GM12878 (cell line): ENCODE measurements around the gene NEUROD6. TPM values are rescaled to one million over a fixed set of nuclear protein-coding genes. Genes with fewer than 3 reads are reported as not detected.

Source experiments
- ATAC-seq: fragments of 200-7000 bp; cut with Tn5 transposase; 3 replicates; pipeline ENCODE4 v1.9.1; 2020; ENCODE audit warnings: mild to moderate bottlenecking, moderate library complexity
- BruUV-seq: library from RNA; stranded (reverse); fragments of 400-500 nt; replicated peaks from 2 replicates; lab custom pipeline; 2021; lab: Mats Ljungman, UMichigan
- CTCF ChIA-PET: fragments of 300-600 bp; sonication (Branson Sonifier 250); formaldehyde crosslinking; extraction: SDS; loops from one replicate; lab custom pipeline; 2021; ENCODE audit warnings: inconsistent platforms; lab: Yijun Ruan, JAX
- POLR2A ChIA-PET: fragments of 350-600 bp; formaldehyde crosslinking; extraction: SDS; loops from one replicate; lab custom pipeline; 2021; ENCODE audit warnings: inconsistent platforms; lab: Charles Lee
- RAD21 ChIA-PET: fragments of 300-600 bp; sonication (Branson Sonifier 250); formaldehyde crosslinking; loops from one replicate; lab custom pipeline; 2023; ENCODE audit warnings: antibody characterized with exemption; ENCODE audit not compliant: unreplicated experiment; lab: Charles Lee
- SMC1A ChIA-PET: fragments of 300-600 bp; sonication (Branson Sonifier 250); formaldehyde crosslinking; loops from one replicate; lab custom pipeline; 2023; ENCODE audit not compliant: unreplicated experiment, uncharacterized antibody; lab: Charles Lee
- DNase-seq: peaks from one replicate; pipeline ENCODE4 v3.0.0-alpha.2; 2011; ENCODE audit warnings: low read depth, low spot score
- FAIRE-seq: peaks from 3 replicates; lab custom pipeline; 2011; peaks lifted over from hg19 to GRCh38; lab: Jason Lieb, UNC
- H2AFZ ChIP-seq: 2 replicates; pipeline ENCODE4 v1.6.0; 2011; ENCODE audit warnings: low read depth, low read length, control low read depth; ENCODE audit not compliant: control insufficient read depth
- H3K27ac ChIP-seq: 2 replicates; pipeline ENCODE4 v1.5.1; 2011; ENCODE audit warnings: control low read depth; ENCODE audit not compliant: control insufficient read depth, insufficient read depth
- H3K27me3 ChIP-seq, 2 experiments: replicated peaks in 1 of 2; 2 replicates each; pipeline versions ENCODE4 v1.6.0 to v1.6.1; 2011; ENCODE audit warnings: low read length in 1 of 2; ENCODE audit not compliant: control insufficient read depth in 2 of 2, insufficient read depth in 2 of 2
- H3K36me3 ChIP-seq, 2 experiments: 2 replicates each; pipeline ENCODE4 v1.5.1; 2011; ENCODE audit warnings: low read length in 1 of 2; ENCODE audit not compliant: control insufficient read depth in 2 of 2, insufficient read depth in 2 of 2
- H3K4me1 ChIP-seq: 2 replicates; pipeline ENCODE4 v1.6.1; 2011; ENCODE audit warnings: mild to moderate bottlenecking, low read length, moderate library complexity, mixed read lengths; ENCODE audit not compliant: control insufficient read depth, insufficient read depth
- H3K4me2 ChIP-seq: 2 replicates; pipeline ENCODE4 v1.6.0; 2011; ENCODE audit warnings: control low read depth; ENCODE audit not compliant: control insufficient read depth, insufficient read depth
- H3K4me3 ChIP-seq: fragments of 200-600 bp; sonication (generic); 2 replicates; pipeline ENCODE4 v1.5.1; 2016
- H3K79me2 ChIP-seq: 2 replicates; pipeline ENCODE4 v1.6.0; 2011; ENCODE audit warnings: low read length; ENCODE audit not compliant: control insufficient read depth, insufficient read depth
- H3K9ac ChIP-seq: 2 replicates; pipeline ENCODE4 v1.8.0; 2011; ENCODE audit warnings: low read length, control low read depth, mixed read lengths; ENCODE audit not compliant: control insufficient read depth, insufficient read depth
- H3K9me3 ChIP-seq: replicated peaks from 3 replicates; pipeline ENCODE4 v1.5.1; 2011; ENCODE audit warnings: mild to moderate bottlenecking, low read length; ENCODE audit not compliant: control insufficient read depth, insufficient read depth
- H4K20me1 ChIP-seq: 2 replicates; pipeline ENCODE4 v1.6.0; 2011; ENCODE audit not compliant: control insufficient read depth, insufficient read depth
- ATF7 ChIP-seq: fragments of 450-650 bp; IDR thresholded peaks from 2 replicates; pipeline ENCODE4 v1.6.1; 2016; ENCODE audit warnings: low read depth, mild to moderate bottlenecking
- CHD4 ChIP-seq: fragments of 200-600 bp; sonication (generic); IDR thresholded peaks from 2 replicates; pipeline ENCODE4 v1.6.1; 2016; ENCODE audit warnings: mild to moderate bottlenecking
- DPF2 ChIP-seq: fragments of 450-650 bp; IDR thresholded peaks from 2 replicates; pipeline ENCODE4 v1.6.1; 2017; ENCODE audit warnings: mild to moderate bottlenecking
- ETV6 ChIP-seq, 2 experiments: fragments of 450-650 bp in 1 of 2; IDR thresholded peaks in 1 of 2; conservative IDR thresholded peaks in 1 of 2; 2 replicates each; pipeline ENCODE4 v1.6.1; 2014; ENCODE audit warnings: antibody characterized with exemption in 1 of 2, borderline replicate concordance in 1 of 2, low read depth in 1 of 2, mild to moderate bottlenecking in 1 of 2, moderate library complexity in 1 of 2
- NFIC ChIP-seq: IDR thresholded peaks from 2 replicates; pipeline ENCODE4 v1.6.1; 2012; ENCODE audit warnings: low read depth, mild to moderate bottlenecking, inconsistent platforms, low read length, moderate library complexity
- NFXL1 ChIP-seq: fragments of 450-650 bp; IDR thresholded peaks from 2 replicates; pipeline ENCODE4 v1.6.1; 2017; ENCODE audit warnings: antibody characterized with exemption, mild to moderate bottlenecking, borderline replicate concordance
- NR2F1 ChIP-seq: fragments of 450-650 bp; conservative IDR thresholded peaks from 2 replicates; pipeline ENCODE4 v1.6.1; 2017; ENCODE audit warnings: mild to moderate bottlenecking
- PAX5 ChIP-seq: IDR thresholded peaks from 2 replicates; pipeline ENCODE4 v1.6.1; 2011; ENCODE audit warnings: low read depth, low read length, borderline replicate concordance
- SMC3 ChIP-seq: IDR thresholded peaks from 2 replicates; pipeline ENCODE4 v1.6.1; 2011; ENCODE audit warnings: low read length, improper control_type of control experiment, borderline replicate concordance
- SPI1 ChIP-seq: IDR thresholded peaks from 2 replicates; pipeline ENCODE4 v1.6.1; 2011; ENCODE audit warnings: low read depth, mild to moderate bottlenecking, low read length, moderate library complexity, borderline replicate concordance; ENCODE audit not compliant: insufficient read depth
- STAT3 ChIP-seq: IDR thresholded peaks from 2 replicates; pipeline ENCODE4 v1.6.1; 2011; ENCODE audit warnings: low read depth, low read length, improper control_type of control experiment
- ZNF24 ChIP-seq: fragments of 450-650 bp; IDR thresholded peaks from 2 replicates; pipeline ENCODE4 v1.6.1; 2017; ENCODE audit warnings: antibody characterized with exemption, mild to moderate bottlenecking
- WGBS: methylation state at CpG from one replicate; pipeline ENCODE4 v1.1.6; 2016; ENCODE audit warnings: low lambda C conversion rate; ENCODE audit not compliant: insufficient replicate concordance, insufficient coverage; ENCODE audit errors: missing lambda C conversion rate; 5-methylcytosine and 5-hydroxymethylcytosine counted together
- in situ Hi-C: fragments of 300-500 bp; cut with MboI; formaldehyde crosslinking; loops from 9 replicates; pipeline ENCODE4 v1.14.3; 2018; ENCODE audit warnings: mixed read lengths
- intact Hi-C: fragments of 100-400 bp; cut with micrococcal nuclease; formaldehyde crosslinking; loops from one replicate; pipeline ENCODE4 v1.14.2; 2022; ENCODE audit not compliant: unreplicated experiment
- polyA plus RNA-seq, 11 experiments: library from polyadenylated mRNA; depleted of rRNA in 4 of 11; unstranded in 6 of 11; stranded (reverse) in 5 of 11; fragments of >200 nt; fragmentation: Nextera tagmentation in 4 of 11; fragmentation: Illumina TruSeq in 1 of 11; extraction: Ambion mirVana in 4 of 11; extraction: Trizol in 1 of 11; gene quantifications; 1 replicate in 1 of 11; 2 replicates in 10 of 11; pipeline versions ENCODE4 v1.2.1 to v1.2.3, GENCODE V29; 2011 to 2016; ENCODE audit warnings: inconsistent platforms in 2 of 11, missing spikeins in 2 of 11, low read depth in 1 of 11
- total RNA-seq, 4 experiments: library from RNA; depleted of rRNA in 3 of 4; stranded (reverse); fragments of >200 nt in 3 of 4; fragmentation: Illumina TruSeq in 1 of 4; extraction: Trizol in 1 of 4; gene quantifications; 2 replicates each; pipeline versions ENCODE4 v1.2.1 to v1.2.3, GENCODE V29; 2013 to 2021
- TF ChIP-seq, protein P1 (sequence below): IDR thresholded peaks from 2 replicates; pipeline ENCODE4 v1.6.1; 2012; ENCODE audit warnings: low read depth, low read length, improper control_type of control experiment
- TF ChIP-seq, protein P2 (sequence below): fragments of 450-650 bp; formaldehyde crosslinking; IDR thresholded peaks from 2 replicates; pipeline ENCODE4 v1.4.0; 2022; ENCODE audit warnings: mild to moderate bottlenecking, moderate library complexity
- TF ChIP-seq, protein P3 (sequence below): fragments of 150-350 bp; IDR thresholded peaks from 2 replicates; pipeline ENCODE4 v1.6.1; 2016; ENCODE audit warnings: low read depth, low read length

NEUROD6 gene
- total and polyA plus RNA-seq, 10 of the 15 experiments (the other 5 are each of a cell fraction or from before 2014, with no cell fraction given), result not detected

DNA sequence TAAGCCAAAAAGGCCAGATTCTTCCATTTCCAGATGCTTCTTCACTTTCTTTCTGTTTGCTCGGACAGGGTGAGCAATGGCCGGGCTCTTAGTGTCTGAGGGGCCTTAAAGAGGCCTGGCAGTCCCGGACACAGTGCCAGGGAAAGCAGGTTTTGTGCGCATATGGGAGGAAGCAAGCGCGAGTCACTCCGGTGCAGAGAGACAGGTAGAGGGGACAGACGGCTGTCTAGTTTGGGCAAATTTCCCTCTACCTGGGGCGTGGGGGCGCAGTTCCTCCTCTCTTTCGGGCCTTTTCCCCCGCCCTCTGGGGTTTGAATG is 4.7 kb downstream of the NEUROD6 start:
- no peak for ATAC-seq
- WGBS, result 34% methylated on average over 11 of the region's 12 CpGs
- H3K4me2 ChIP-seq, result no peak overlapping the region
- in situ Hi-C loops (no loop called here), intact Hi-C loops (no loop called here)
- no peak for DNase-seq
- ChIA-PET RAD21 (no interaction called here), SMC1A (no interaction called here), POLR2A (no interaction called here), CTCF (no interaction called here)
- H3K4me1 ChIP-seq, result no peaks in the 10 kb centered on the region
- H3K36me3 ChIP-seq, result no peaks in the 10 kb centered on the region
- peaks cover 2 to 6% of the 10 kb centered on the region in 2 experiments; a peak in 1 of 4 replicates for H3K27me3 ChIP-seq
- no peak overlapping the region for H3K9ac ChIP-seq
- no TSS peak for BruUV-seq
- no peaks in the 10 kb centered on the region for H4K20me1 ChIP-seq
- no peaks in the 10 kb centered on the region for H3K79me2 ChIP-seq
- no peaks in the 10 kb centered on the region for H3K9me3 ChIP-seq
- TF ChIP-seq DPF2 (no peak), NFIC (no peak), SPI1 (no peak), ETV6 (conservative IDR thresholded peaks at IDR 0.05 in 1 of 2, IDR thresholded peaks at IDR 0.05 in 1 of 2; ENCODE audit: borderline replicate concordance in 1 of 2, low read depth in 1 of 2) (no peak), SMC3 (no peak), NR2F1 (no peak), ATF7 (no peak), PAX5 (no peak), ZNF24 (no peak), STAT3 (no peak), NFXL1 (no peak), CHD4 (no peak)
- TF ChIP-seq, protein P1, sequence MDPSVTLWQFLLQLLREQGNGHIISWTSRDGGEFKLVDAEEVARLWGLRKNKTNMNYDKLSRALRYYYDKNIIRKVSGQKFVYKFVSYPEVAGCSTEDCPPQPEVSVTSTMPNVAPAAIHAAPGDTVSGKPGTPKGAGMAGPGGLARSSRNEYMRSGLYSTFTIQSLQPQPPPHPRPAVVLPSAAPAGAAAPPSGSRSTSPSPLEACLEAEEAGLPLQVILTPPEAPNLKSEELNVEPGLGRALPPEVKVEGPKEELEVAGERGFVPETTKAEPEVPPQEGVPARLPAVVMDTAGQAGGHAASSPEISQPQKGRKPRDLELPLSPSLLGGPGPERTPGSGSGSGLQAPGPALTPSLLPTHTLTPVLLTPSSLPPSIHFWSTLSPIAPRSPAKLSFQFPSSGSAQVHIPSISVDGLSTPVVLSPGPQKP, result no peak
- TF ChIP-seq, protein P2, sequence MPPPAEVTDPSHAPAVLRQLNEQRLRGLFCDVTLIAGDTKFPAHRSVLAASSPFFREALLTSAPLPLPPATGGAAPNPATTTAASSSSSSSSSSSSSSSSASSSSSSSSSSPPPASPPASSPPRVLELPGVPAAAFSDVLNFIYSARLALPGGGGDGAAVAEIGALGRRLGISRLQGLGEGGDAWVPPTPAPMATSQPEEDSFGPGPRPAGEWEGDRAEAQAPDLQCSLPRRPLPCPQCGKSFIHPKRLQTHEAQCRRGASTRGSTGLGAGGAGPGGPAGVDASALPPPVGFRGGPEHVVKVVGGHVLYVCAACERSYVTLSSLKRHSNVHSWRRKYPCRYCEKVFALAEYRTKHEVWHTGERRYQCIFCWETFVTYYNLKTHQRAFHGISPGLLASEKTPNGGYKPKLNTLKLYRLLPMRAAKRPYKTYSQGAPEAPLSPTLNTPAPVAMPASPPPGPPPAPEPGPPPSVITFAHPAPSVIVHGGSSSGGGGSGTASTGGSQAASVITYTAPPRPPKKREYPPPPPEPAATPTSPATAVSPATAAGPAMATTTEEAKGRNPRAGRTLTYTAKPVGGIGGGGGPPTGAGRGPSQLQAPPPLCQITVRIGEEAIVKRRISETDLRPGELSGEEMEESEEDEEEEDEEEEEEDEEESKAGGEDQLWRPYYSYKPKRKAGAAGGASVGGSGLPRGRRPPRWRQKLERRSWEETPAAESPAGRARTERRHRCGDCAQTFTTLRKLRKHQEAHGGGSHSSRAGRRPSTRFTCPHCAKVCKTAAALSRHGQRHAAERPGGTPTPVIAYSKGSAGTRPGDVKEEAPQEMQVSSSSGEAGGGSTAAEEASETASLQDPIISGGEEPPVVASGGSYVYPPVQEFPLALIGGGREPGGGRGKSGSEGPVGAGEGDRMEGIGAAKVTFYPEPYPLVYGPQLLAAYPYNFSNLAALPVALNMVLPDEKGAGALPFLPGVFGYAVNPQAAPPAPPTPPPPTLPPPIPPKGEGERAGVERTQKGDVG (CRISPR knock-in tag), result no peak
- TF ChIP-seq, protein P3, sequence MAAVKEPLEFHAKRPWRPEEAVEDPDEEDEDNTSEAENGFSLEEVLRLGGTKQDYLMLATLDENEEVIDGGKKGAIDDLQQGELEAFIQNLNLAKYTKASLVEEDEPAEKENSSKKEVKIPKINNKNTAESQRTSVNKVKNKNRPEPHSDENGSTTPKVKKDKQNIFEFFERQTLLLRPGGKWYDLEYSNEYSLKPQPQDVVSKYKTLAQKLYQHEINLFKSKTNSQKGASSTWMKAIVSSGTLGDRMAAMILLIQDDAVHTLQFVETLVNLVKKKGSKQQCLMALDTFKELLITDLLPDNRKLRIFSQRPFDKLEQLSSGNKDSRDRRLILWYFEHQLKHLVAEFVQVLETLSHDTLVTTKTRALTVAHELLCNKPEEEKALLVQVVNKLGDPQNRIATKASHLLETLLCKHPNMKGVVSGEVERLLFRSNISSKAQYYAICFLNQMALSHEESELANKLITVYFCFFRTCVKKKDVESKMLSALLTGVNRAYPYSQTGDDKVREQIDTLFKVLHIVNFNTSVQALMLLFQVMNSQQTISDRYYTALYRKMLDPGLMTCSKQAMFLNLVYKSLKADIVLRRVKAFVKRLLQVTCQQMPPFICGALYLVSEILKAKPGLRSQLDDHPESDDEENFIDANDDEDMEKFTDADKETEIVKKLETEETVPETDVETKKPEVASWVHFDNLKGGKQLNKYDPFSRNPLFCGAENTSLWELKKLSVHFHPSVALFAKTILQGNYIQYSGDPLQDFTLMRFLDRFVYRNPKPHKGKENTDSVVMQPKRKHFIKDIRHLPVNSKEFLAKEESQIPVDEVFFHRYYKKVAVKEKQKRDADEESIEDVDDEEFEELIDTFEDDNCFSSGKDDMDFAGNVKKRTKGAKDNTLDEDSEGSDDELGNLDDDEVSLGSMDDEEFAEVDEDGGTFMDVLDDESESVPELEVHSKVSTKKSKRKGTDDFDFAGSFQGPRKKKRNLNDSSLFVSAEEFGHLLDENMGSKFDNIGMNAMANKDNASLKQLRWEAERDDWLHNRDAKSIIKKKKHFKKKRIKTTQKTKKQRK, result no peak
- no peak overlapping the region for H3K27ac ChIP-seq
- no peak for FAIRE-seq
- H2AFZ ChIP-seq, result no peak overlapping the region
- H3K4me3 ChIP-seq, result no peak overlapping the region
